ENCODE results near the gene HSPA5.

Gene HSPA5

GRCh38 chr9:125189361-125190289 is 51.5 kb downstream of the HSPA5 start, which contains the start of gene PPP6C:
TSS of gene PPP6C (minus strand) at chr9:125189803. CDS start at chr9:125189718, 85 bp downstream.
- peak; percentile 96 for DNase-seq

DNA sequence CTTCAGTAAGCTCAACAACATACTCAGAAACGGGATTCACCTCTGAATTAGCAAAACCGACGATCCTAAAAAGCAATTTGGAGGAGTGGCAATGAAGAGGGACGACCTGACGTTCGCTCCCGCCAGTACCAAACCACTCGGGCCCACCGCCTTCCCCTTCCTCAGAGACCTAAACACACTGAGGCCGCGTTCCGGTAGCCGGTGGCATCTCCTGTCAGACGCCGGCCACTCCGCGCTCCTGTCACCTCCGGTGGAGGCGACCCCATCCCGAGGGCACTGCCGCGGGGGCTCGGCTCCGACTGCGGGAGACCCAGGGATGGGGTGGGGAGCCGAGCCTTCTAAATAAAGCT is 52.2 kb downstream of the HSPA5 start:
- peak; percentile 5 for DNase-seq

Data from activated T-cell treated with anti-CD3 and anti-CD28 coated beads for 4 hours (primary cell).